Measurements from ENCODE around the gene THEM5.
A peak's percentile ranks its signal among the peaks of the same experiment; 100 is the strongest.

The THEM5 gene

GRCh38 chr1:151831256-151831591, 22.3 kb downstream of the THEM5 start:
- Histone ChIP-seq H3K4me1 (ENCODE audit: insufficient read depth, low read length) (peaks cover 70% of the 10 kb centered on the region), H4K20me1 (ENCODE audit: insufficient read depth, low read length) (no peaks in the 10 kb centered on the region), H3K79me2 (ENCODE audit: insufficient read depth, low read length) (peaks cover 2% of the 10 kb centered on the region), H3K9ac (ENCODE audit: low read depth, low read length) (no peak overlapping the region), H3K36me3 (ENCODE audit: insufficient read depth, low read length) (no peaks in the 10 kb centered on the region), H2AFZ (ENCODE audit: low read depth, low read length) (no peak overlapping the region), H3K9me3 (ENCODE audit: insufficient read depth, low read length, severe bottlenecking) (no peaks in the 10 kb centered on the region), H3K27me3 (ENCODE audit: insufficient read depth, low read length, poor library complexity) (no peaks in the 10 kb centered on the region), H3K4me3 (ENCODE audit: low read depth in 1 of 2, low read length in 2 of 2) (no peak overlapping the region), H3K4me2 (ENCODE audit: insufficient read depth, low read length) (no peak overlapping the region), H3K27ac (ENCODE audit: low read length) (peak overlapping the region; percentile 54; the same call in 1 of the 2 replicates)
- ATAC-seq (ENCODE audit: insufficient read depth, low read depth) (no peak), DNase-seq (no peak)
- no peak for TF ChIP-seq EZH2 (IDR thresholded peaks at IDR 0.05; ENCODE audit: borderline replicate concordance, low read depth, low read length, severe bottlenecking)
- TF ChIP-seq CTCF (IDR thresholded peaks at IDR 0.05; ENCODE audit: borderline replicate concordance, extremely low read depth, low read length, poor library complexity, severe bottlenecking), result no peak

- ATAC-seq (ENCODE audit: insufficient read depth, low read depth) (no peak), DNase-seq (no peak)
- no peak overlapping the region for H3K4me3 ChIP-seq (ENCODE audit: low read depth in 1 of 2, low read length in 2 of 2)
- no peaks in the 10 kb centered on the region for H3K36me3 ChIP-seq (ENCODE audit: insufficient read depth, low read length)
- no peaks in the 10 kb centered on the region for H3K9me3 ChIP-seq (ENCODE audit: insufficient read depth, low read length, severe bottlenecking)
- H2AFZ ChIP-seq (ENCODE audit: low read depth, low read length), result no peak overlapping the region
- peaks cover 12% of the 10 kb centered on the region for H3K79me2 ChIP-seq (ENCODE audit: insufficient read depth, low read length)
- no peak overlapping the region for H3K4me2 ChIP-seq (ENCODE audit: insufficient read depth, low read length)
- TF ChIP-seq EZH2 (IDR thresholded peaks at IDR 0.05; ENCODE audit: borderline replicate concordance, low read depth, low read length, severe bottlenecking) (no peak), CTCF (IDR thresholded peaks at IDR 0.05; ENCODE audit: borderline replicate concordance, extremely low read depth, low read length, poor library complexity, severe bottlenecking) (no peak)
- peak overlapping the region; percentile 91 for H3K27ac ChIP-seq (ENCODE audit: low read length)
- peaks cover 75% of the 10 kb centered on the region for H3K4me1 ChIP-seq (ENCODE audit: insufficient read depth, low read length)
- H3K9ac ChIP-seq (ENCODE audit: low read depth, low read length), result peak overlapping the region; percentile 58; the same call in 1 of the 2 replicates
- no peaks in the 10 kb centered on the region for H3K27me3 ChIP-seq (ENCODE audit: insufficient read depth, low read length, poor library complexity)
- H4K20me1 ChIP-seq (ENCODE audit: insufficient read depth, low read length), result no peaks in the 10 kb centered on the region
These were observed 23.5 kb downstream of the THEM5 start for GRCh38 chr1:151830055-151830454.

GRCh38 chr1:151829352-151830046, 24.0 kb downstream of the THEM5 start:
- TF ChIP-seq EZH2 (IDR thresholded peaks at IDR 0.05; ENCODE audit: borderline replicate concordance, low read depth, low read length, severe bottlenecking) (no peak), CTCF (IDR thresholded peaks at IDR 0.05; ENCODE audit: borderline replicate concordance, extremely low read depth, low read length, poor library complexity, severe bottlenecking) (no peak)
- peak; percentile 46 for DNase-seq

More at GRCh38 chr1:151829352-151830046, 24.0 kb downstream of the THEM5 start:
- Histone ChIP-seq H3K27me3 (ENCODE audit: insufficient read depth, low read length, poor library complexity) (no peaks in the 10 kb centered on the region), H3K4me1 (ENCODE audit: insufficient read depth, low read length) (peaks cover 79% of the 10 kb centered on the region), H3K9ac (ENCODE audit: low read depth, low read length) (peak overlapping the region; percentile 58), H3K4me2 (ENCODE audit: insufficient read depth, low read length) (peak overlapping the region; percentile 66), H3K4me3 (ENCODE audit: low read depth in 1 of 2, low read length in 2 of 2) (no peak overlapping the region), H3K79me2 (ENCODE audit: insufficient read depth, low read length) (peaks cover 17% of the 10 kb centered on the region), H3K9me3 (ENCODE audit: insufficient read depth, low read length, severe bottlenecking) (no peaks in the 10 kb centered on the region), H3K36me3 (ENCODE audit: insufficient read depth, low read length) (no peaks in the 10 kb centered on the region), H2AFZ (ENCODE audit: low read depth, low read length) (no peak overlapping the region), H4K20me1 (ENCODE audit: insufficient read depth, low read length) (no peaks in the 10 kb centered on the region), H3K27ac (ENCODE audit: low read length) (peak overlapping the region; percentile 91)
- peak; percentile 20 for ATAC-seq (ENCODE audit: insufficient read depth, low read depth)
